NT2/D1 (cell line): ENCODE results near the gene PAFAH1B1.

Experiments
- DNase-seq: peaks from one replicate; pipeline ENCODE4 v3.0.0-alpha.2; 2011; ENCODE audit warnings: low read depth, low spot score
- H3K27me3 ChIP-seq: 2 replicates; pipeline ENCODE4 v1.6.0; 2011; ENCODE audit warnings: mild to moderate bottlenecking; ENCODE audit not compliant: insufficient read length, insufficient read depth
- H3K36me3 ChIP-seq: 2 replicates; pipeline ENCODE4 v1.6.1; 2011; ENCODE audit warnings: mild to moderate bottlenecking, low read length, mixed read lengths; ENCODE audit not compliant: insufficient read depth, insufficient read length
- H3K4me1 ChIP-seq: 2 replicates; pipeline ENCODE4 v1.5.1; 2011; ENCODE audit not compliant: insufficient read depth, insufficient read length
- H3K4me3 ChIP-seq: 2 replicates; pipeline ENCODE4 v1.5.1; 2011; ENCODE audit warnings: low read depth; ENCODE audit not compliant: insufficient read length
- H3K9ac ChIP-seq: 2 replicates; pipeline ENCODE4 v1.6.0; 2011; ENCODE audit warnings: low read depth; ENCODE audit not compliant: insufficient read length
- H3K9me3 ChIP-seq: 2 replicates; pipeline ENCODE4 v1.5.1; 2011; ENCODE audit warnings: mild to moderate bottlenecking, low read length; ENCODE audit not compliant: insufficient read depth
- SUZ12 ChIP-seq: IDR thresholded peaks from 2 replicates; pipeline ENCODE4 v1.6.1; 2011; ENCODE audit not compliant: insufficient read length, insufficient read depth; ENCODE audit errors: extremely low read depth
- YY1 ChIP-seq: IDR thresholded peaks from 2 replicates; pipeline ENCODE4 v1.6.1; 2011; ENCODE audit not compliant: insufficient read length, insufficient read depth
- ZNF274 ChIP-seq: IDR thresholded peaks from 2 replicates; pipeline ENCODE4 v1.6.1; 2011; ENCODE audit warnings: mild to moderate bottlenecking, low read depth, low read length

PAFAH1B1 gene

DNA sequence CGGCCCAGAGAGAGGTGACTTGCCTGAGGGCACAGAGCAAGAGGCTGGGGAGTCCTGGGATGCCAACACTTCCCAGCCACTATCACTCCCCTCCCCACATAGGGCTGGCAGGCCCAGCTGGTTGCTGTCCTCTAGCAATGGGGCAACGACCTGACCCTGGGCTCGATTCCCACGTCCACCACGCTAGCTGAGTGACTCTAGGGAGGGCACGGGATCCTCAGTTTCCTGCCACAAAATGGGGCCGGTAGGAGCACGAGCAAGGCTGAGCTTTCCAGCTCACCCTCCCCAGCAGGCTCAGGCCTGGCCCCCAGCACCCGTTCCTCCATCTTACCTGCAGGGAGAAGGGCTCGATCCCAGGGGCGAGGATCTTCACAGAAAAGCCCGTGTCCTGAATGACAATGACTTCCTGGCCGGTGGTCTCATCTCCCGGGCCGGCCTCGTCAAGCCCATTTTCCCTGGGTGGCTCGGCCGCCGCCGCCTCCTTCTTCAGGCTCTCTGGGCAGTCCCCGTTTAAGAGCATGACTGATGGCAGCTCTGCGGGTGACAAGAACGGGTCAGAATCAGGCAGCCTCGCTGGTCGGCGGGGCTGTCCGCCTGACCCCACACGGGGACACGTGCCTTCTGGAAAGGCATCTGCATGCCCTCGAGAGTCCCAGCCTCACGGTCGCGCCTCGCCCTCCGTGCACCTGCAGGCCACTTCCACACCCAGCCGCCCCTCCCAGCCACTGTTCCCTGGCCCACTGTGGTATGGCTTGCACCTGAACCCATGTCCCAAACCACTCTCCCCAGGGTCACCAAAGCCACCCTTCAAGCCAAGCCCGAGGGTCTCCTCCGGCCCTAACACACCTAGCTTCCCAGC, 110.8 kb downstream of the PAFAH1B1 start:
- H3K4me3 ChIP-seq = no peak overlapping the region
- no peaks in the 10 kb centered on the region for H3K27me3 ChIP-seq
- no peak for DNase-seq

DNA sequence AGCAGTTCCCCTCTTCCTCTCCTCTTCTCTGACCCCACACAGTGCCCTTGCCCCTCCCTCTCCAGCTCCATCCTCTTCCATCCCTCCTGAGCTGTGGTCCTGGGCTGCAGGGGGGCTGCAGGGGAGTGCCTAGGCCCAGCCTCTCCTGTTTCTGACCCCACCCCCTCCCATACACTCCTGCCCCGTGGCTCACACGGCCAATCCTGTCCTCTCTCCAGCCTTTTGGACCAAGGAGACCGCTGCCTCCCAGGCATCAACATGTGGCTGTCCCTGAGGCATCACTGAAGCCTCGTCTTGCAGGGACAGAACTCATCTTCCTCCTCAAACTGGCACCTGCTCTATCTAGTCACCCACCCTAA, 111.4 kb downstream of the PAFAH1B1 start:
- no peak for DNase-seq
- H3K4me3 ChIP-seq = no peak overlapping the region
- peaks cover 22% of the 10 kb centered on the region for H3K4me1 ChIP-seq
- H3K9me3 ChIP-seq = no peaks in the 10 kb centered on the region
- no peak overlapping the region for H3K9ac ChIP-seq
- no peak for TF ChIP-seq ZNF274
- H3K36me3 ChIP-seq = peaks cover 57% of the 10 kb centered on the region
- H3K27me3 ChIP-seq = no peaks in the 10 kb centered on the region

More for the DNA sequence above, 110.8 kb downstream of the PAFAH1B1 start:
- no peak for TF ChIP-seq SUZ12
- TF ChIP-seq ZNF274 = no peak
- no peak for TF ChIP-seq YY1
- Histone ChIP-seq H3K4me1 (peaks cover 18% of the 10 kb centered on the region), H3K9me3 (no peaks in the 10 kb centered on the region), H3K9ac (no peak overlapping the region), H3K36me3 (peaks cover 59% of the 10 kb centered on the region)

DNA sequence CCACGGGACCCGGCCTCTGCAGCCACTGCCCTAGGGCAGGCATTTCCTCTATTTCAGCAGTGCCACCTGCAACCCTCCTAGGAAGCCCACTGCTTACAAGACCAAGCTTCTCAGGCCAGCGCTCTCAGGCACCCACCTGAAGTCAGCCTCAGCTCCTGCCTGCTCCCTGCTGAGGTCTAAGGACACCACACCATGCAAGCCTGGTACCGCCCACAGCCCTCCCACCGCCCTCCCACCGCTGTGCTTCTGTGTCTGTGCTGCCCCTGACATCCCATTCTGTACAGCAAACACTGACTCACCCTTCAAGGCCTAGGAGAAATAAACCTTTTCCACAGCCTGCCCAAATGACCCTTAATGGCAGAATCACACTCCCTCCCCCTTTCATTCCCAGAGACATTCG, 111.8 kb downstream of the PAFAH1B1 start:
- no peaks in the 10 kb centered on the region for H3K9me3 ChIP-seq
- no peak for DNase-seq
- peaks cover under 1% of the 10 kb centered on the region for H3K27me3 ChIP-seq
- no peak overlapping the region for H3K4me3 ChIP-seq
- peaks cover 53% of the 10 kb centered on the region for H3K36me3 ChIP-seq
- TF ChIP-seq SUZ12 (no peak), ZNF274 (no peak), YY1 (no peak)
- H3K9ac ChIP-seq = no peak overlapping the region
- H3K4me1 ChIP-seq = peaks cover 26% of the 10 kb centered on the region

DNA sequence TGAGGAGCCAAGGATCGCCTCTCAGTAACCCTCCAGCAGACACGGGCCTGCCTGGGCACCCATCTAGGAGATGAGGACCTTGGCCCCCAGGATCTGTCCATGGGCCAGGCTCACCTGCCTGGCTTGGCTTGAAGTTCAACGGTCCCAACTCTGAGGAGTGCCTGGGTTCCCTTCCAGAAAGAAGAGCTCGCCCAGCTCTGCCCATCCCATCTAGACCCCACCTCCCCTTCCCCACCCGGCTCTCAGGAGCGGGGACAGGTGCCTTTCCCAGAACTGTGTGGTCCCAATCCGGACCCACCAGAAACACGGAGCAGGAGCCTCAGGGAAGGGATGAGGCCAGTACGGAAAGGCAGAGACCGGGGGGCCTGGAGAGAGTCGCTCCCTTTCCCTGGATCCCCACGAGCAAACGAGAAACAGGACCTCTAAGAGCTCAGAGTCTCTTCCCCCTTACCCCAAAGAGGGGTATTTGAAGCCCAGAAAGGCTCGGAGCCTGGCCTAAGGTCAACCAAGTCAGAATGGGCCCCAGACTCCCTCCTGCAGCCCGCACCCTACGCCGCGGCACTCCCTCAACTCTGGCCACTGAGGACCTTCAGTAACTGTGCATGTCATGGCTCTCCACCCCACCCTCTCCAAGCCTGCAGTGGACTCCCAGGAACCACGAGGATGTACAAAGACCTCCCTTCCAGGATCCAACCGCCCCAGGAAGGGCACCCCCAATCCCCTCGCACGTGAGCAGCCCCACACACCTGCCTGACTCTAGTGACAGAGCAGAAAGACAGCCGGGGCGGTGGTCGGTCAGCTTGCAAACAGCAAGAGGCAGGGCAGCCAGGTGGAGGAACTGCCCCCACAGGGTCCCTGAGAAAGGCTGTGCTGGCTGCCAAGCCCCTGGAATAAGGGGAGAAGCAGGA, 112.7 kb downstream of the PAFAH1B1 start:
- peaks cover 9% of the 10 kb centered on the region for H3K27me3 ChIP-seq
- DNase-seq = no peak
- no peak overlapping the region for H3K4me3 ChIP-seq
- H3K4me1 ChIP-seq = peaks cover 29% of the 10 kb centered on the region
- no peak overlapping the region for H3K9ac ChIP-seq
- no peaks in the 10 kb centered on the region for H3K9me3 ChIP-seq
- H3K36me3 ChIP-seq = peaks cover 44% of the 10 kb centered on the region
- TF ChIP-seq SUZ12 (no peak), ZNF274 (no peak), YY1 (no peak)

DNA sequence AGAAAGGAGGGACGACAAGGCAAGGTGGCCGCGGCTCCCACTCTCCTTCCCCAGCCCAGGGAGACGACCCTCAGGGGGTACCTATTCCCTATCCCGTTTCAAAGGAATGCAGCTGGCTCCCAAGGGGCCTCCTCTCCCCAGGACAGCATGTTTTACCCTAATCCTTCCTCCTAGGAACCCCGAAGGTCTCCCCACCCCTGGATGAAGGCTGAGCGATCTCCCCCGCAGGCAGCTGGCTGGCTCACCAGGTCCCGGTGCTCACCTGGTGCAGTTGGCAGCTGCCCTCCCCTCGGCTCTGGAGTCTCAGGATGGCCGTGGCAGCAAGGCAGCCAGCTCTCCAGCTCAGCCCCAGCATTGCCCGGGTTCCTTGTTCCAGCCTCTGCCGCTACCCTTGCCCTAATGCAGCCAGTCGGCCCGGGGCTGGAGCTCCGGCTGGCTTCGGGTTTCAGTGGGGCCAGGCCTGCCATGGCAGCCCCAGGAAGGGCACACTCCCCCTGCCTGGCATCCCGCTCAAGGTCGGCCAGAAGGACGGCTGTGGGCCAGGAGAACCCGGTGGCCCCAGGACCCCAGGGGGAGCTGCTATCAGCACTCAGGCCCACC, 113.6 kb downstream of the PAFAH1B1 start:
- DNase-seq = no peak
- H3K36me3 ChIP-seq = peaks cover 37% of the 10 kb centered on the region
- TF ChIP-seq YY1 = no peak
- TF ChIP-seq ZNF274 = no peak
- TF ChIP-seq SUZ12 = no peak
- peaks cover 32% of the 10 kb centered on the region for H3K4me1 ChIP-seq
- H3K27me3 ChIP-seq = peaks cover 9% of the 10 kb centered on the region
- no peak overlapping the region for H3K4me3 ChIP-seq
- H3K9me3 ChIP-seq = no peaks in the 10 kb centered on the region
- peak overlapping the region; percentile 44 for H3K9ac ChIP-seq

DNA sequence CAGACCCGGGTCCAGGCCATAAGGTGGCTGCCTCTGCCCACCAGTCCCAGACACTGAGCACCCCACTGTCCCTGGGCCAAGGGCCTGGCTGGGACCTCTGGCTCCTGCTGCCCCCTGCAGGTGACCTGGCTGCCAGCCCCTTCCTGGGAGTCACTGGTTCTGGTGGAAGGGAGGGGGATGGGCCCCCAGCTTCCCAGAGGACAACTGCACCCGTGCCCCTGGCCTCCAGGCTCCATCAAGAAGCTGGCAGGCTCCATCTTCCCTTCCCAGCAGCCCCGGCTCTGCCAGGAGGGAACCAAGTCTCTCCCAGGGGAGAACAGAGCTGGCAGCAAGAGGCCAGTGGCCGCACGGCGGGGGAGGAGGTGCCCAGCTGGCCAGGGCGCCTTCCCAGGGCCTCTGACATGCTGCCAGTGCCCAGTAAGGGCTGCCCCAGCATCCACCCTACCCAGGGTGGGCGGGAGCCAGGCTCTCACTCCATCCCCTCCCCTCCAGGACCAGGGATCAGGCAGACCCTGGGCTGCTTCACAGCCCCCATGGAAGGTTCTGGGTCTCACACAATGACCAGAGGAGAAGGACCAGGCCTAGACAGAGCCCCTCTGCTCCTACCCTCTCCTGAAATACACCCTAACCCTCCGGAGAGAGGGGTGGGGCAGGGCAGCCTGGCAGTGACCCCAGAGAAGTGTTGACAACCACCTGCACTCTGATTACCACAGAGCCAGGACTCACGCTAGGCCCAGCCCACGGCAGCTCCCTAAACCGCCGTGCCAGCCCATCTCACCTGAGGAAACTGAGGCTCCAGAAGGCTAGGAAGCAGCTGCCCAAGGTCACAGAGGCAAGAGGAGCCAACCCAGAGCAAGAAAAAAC, 114.5 kb downstream of the PAFAH1B1 start:
- H3K36me3 ChIP-seq = peaks cover 28% of the 10 kb centered on the region
- H3K27me3 ChIP-seq = peaks cover 9% of the 10 kb centered on the region
- H3K9me3 ChIP-seq = no peaks in the 10 kb centered on the region
- no peak for TF ChIP-seq SUZ12
- no peak for TF ChIP-seq ZNF274
- no peak for TF ChIP-seq YY1
- no peak overlapping the region for H3K4me3 ChIP-seq
- H3K4me1 ChIP-seq = peaks cover 34% of the 10 kb centered on the region
- peak overlapping the region; percentile 61 for H3K9ac ChIP-seq
- DNase-seq = no peak
